DOHH2 (cell line): ENCODE measurements around the gene FAM184A.

Source experiments
- CTCF ChIP-seq: fragments of 200-600 bp; sonication (generic); IDR thresholded peaks from one replicate; pipeline ENCODE4 v1.5.1; 2014; ENCODE audit warnings: antibody characterized with exemption, mild to moderate bottlenecking, low read depth, low read length; ENCODE audit not compliant: poor library complexity, severe bottlenecking
- EZH2phosphoT487 ChIP-seq: fragments of 200-600 bp; sonication (generic); IDR thresholded peaks from 2 replicates; pipeline ENCODE4 v1.6.1; 2017; ENCODE audit warnings: borderline replicate concordance, mild to moderate bottlenecking, antibody characterized with exemption, low read length, moderate library complexity, mixed read lengths

- TF ChIP-seq CTCF (peak; percentile 29), EZH2phosphoT487 (no peak)
Measured at GRCh38 chr6:119116712-119117281, 38.3 kb upstream of the FAM184A start.
